Glomerular visceral epithelial cell (primary cell): ENCODE measurements around the gene RBBP8NL.

Source experiments
- DNase-seq: peaks from one replicate; pipeline ENCODE4 v3.0.0-alpha.2; 2016; ENCODE audit errors: extremely low spot score

RBBP8NL gene

GRCh38 chr20:62461834-62462233, 34.5 kb upstream of the RBBP8NL start:
- no peak for DNase-seq

GRCh38 chr20:62461157-62461556, 33.8 kb upstream of the RBBP8NL start:
- no peak for DNase-seq

- DNase-seq: no peak
Measured at GRCh38 chr20:62460678-62461077, 33.3 kb upstream of the RBBP8NL start.

GRCh38 chr20:62459488-62459887, 32.1 kb upstream of the RBBP8NL start:
- DNase-seq: no peak

GRCh38 chr20:62458275-62459251, 31.2 kb upstream of the RBBP8NL start:
- no peak for DNase-seq

GRCh38 chr20:62457831-62458230, 30.5 kb upstream of the RBBP8NL start:
- no peak for DNase-seq

- no peak for DNase-seq
Measured at GRCh38 chr20:62457098-62457497, 29.8 kb upstream of the RBBP8NL start.

GRCh38 chr20:62455929-62456328, 28.6 kb upstream of the RBBP8NL start:
- DNase-seq: no peak

- DNase-seq: no peak
Measured at GRCh38 chr20:62454904-62455636, 27.7 kb upstream of the RBBP8NL start.

- DNase-seq: no peak
Measured at GRCh38 chr20:62453186-62453808, 26.0 kb upstream of the RBBP8NL start.

- no peak for DNase-seq
Measured at GRCh38 chr20:62452475-62453095, 25.2 kb upstream of the RBBP8NL start.

- no peak for DNase-seq
Measured at GRCh38 chr20:62451970-62452369, 24.6 kb upstream of the RBBP8NL start.

GRCh38 chr20:62451156-62451767, 23.9 kb upstream of the RBBP8NL start:
- no peak for DNase-seq

GRCh38 chr20:62449951-62450691, 22.8 kb upstream of the RBBP8NL start:
- peak; percentile 25 for DNase-seq

GRCh38 chr20:62448788-62449187, 21.4 kb upstream of the RBBP8NL start:
- DNase-seq: no peak

- DNase-seq: no peak
Measured at GRCh38 chr20:62448038-62448437, 20.7 kb upstream of the RBBP8NL start.

GRCh38 chr20:62446888-62447869, 19.8 kb upstream of the RBBP8NL start:
- no peak for DNase-seq

GRCh38 chr20:62446481-62446880, 19.1 kb upstream of the RBBP8NL start:
- no peak for DNase-seq

GRCh38 chr20:62445553-62446340, 18.4 kb upstream of the RBBP8NL start:
- DNase-seq: no peak
